Bronchial epithelial cell (primary cell): ENCODE data around the gene ENTPD8. TPM values are rescaled to one million over a fixed set of nuclear protein-coding genes. Genes with fewer than 3 reads are reported as not detected.

ENCODE experiments used
- DNase-seq: peaks from one replicate; pipeline ENCODE4 v3.0.0-alpha.2; 2010; ENCODE audit warnings: low read depth
- FAIRE-seq: peaks from 2 replicates; lab custom pipeline; 2011; peaks lifted over from hg19 to GRCh38; lab: Jason Lieb, UNC
- H3K27me3 ChIP-seq: 2 replicates; pipeline ENCODE4 v1.5.1; 2011; ENCODE audit warnings: low read length; ENCODE audit not compliant: control insufficient read depth, insufficient read depth
- H3K36me3 ChIP-seq: 2 replicates; pipeline ENCODE4 v1.5.1; 2011; ENCODE audit warnings: low read length; ENCODE audit not compliant: control insufficient read depth, insufficient read depth
- H3K4me3 ChIP-seq: 2 replicates; pipeline ENCODE4 v1.5.1; 2011; ENCODE audit warnings: mild to moderate bottlenecking, low read depth, low read length, control low read depth
- CTCF ChIP-seq: IDR thresholded peaks from 2 replicates; pipeline ENCODE4 v1.5.1; 2011; ENCODE audit warnings: mild to moderate bottlenecking, moderate library complexity, low read length, control low read depth, inconsistent platforms; ENCODE audit not compliant: insufficient read depth, severe bottlenecking
- total RNA-seq: library from RNA; depleted of rRNA; stranded (reverse); fragments of >200 nt; gene quantifications from 2 replicates; pipeline ENCODE4 v1.2.1, GENCODE V29; 2014

The ENTPD8 gene
- total RNA-seq, 1 donor from 2014 or later, result not detected

GRCh38 chr9:137477778-137478612, 36.8 kb upstream of the ENTPD8 start:
- FAIRE-seq (no peak), DNase-seq (no peak)
- Histone ChIP-seq H3K36me3 (no peaks in the 10 kb centered on the region), H3K4me3 (no peak overlapping the region), H3K27me3 (no peaks in the 10 kb centered on the region)
- no peak for TF ChIP-seq CTCF

- no peak for DNase-seq
- Histone ChIP-seq H3K27me3 (no peaks in the 10 kb centered on the region), H3K36me3 (no peaks in the 10 kb centered on the region), H3K4me3 (no peak overlapping the region)
- no peak for FAIRE-seq
- no peak for TF ChIP-seq CTCF
These were observed 35.7 kb upstream of the ENTPD8 start for GRCh38 chr9:137476856-137477255.

GRCh38 chr9:137475666-137476065, 34.5 kb upstream of the ENTPD8 start:
- FAIRE-seq, result no peak
- TF ChIP-seq CTCF, result no peak
- Histone ChIP-seq H3K36me3 (no peaks in the 10 kb centered on the region), H3K27me3 (no peaks in the 10 kb centered on the region), H3K4me3 (no peak overlapping the region)
- DNase-seq, result no peak

GRCh38 chr9:137474271-137474670, 33.1 kb upstream of the ENTPD8 start:
- no peaks in the 10 kb centered on the region for H3K27me3 ChIP-seq
- DNase-seq (no peak), FAIRE-seq (no peak)
- H3K36me3 ChIP-seq, result no peaks in the 10 kb centered on the region
- no peak for TF ChIP-seq CTCF
- no peak overlapping the region for H3K4me3 ChIP-seq

- no peak for TF ChIP-seq CTCF
- FAIRE-seq (no peak), DNase-seq (no peak)
- H3K36me3 ChIP-seq, result no peaks in the 10 kb centered on the region
- no peak overlapping the region for H3K4me3 ChIP-seq
- no peaks in the 10 kb centered on the region for H3K27me3 ChIP-seq
These were observed 29.6 kb upstream of the ENTPD8 start for GRCh38 chr9:137470785-137471184.

- H3K36me3 ChIP-seq, result no peaks in the 10 kb centered on the region
- DNase-seq (no peak), FAIRE-seq (no peak)
- TF ChIP-seq CTCF, result no peak
- H3K4me3 ChIP-seq, result no peak overlapping the region
- no peaks in the 10 kb centered on the region for H3K27me3 ChIP-seq
These were observed 26.7 kb upstream of the ENTPD8 start for GRCh38 chr9:137467896-137468295.
